Sigmoid colon (tissue), 7 donors: Measurements from ENCODE around the gene FCHO1. TPM values are rescaled to one million over a fixed set of nuclear protein-coding genes. Genes with fewer than 3 reads are reported as not detected.

ENCODE experiments used
- DNase-seq: peaks from one replicate; pipeline ENCODE4 v3.0.0-alpha.2; 2019
- H3K27ac ChIP-seq, 4 donors: fragments of 200-600 bp; sonication (generic); one replicate each; pipeline ENCODE4 v1.5.1; 2016 to 2019; ENCODE audit warnings: mild to moderate bottlenecking in 1 of 4
- H3K27me3 ChIP-seq, 3 donors: fragments of 200-600 bp; sonication (generic); one replicate each; pipeline ENCODE4 v1.5.1; 2019; ENCODE audit warnings: mild to moderate bottlenecking in 1 of 3
- H3K36me3 ChIP-seq, 4 donors: fragments of 200-600 bp; sonication (generic); one replicate each; pipeline ENCODE4 v1.5.1; 2016 to 2019
- H3K4me1 ChIP-seq, 4 donors: fragments of 200-600 bp; sonication (generic); one replicate each; pipeline ENCODE4 v1.5.1; 2017 to 2019
- H3K4me3 ChIP-seq, 4 donors: fragments of 200-600 bp; sonication (generic); one replicate each; pipeline ENCODE4 v1.5.1; 2017 to 2019; ENCODE audit warnings: mild to moderate bottlenecking in 2 of 4, moderate library complexity in 1 of 4
- H3K9me3 ChIP-seq, 4 donors: fragments of 200-600 bp in 3 of 4; sonication (generic) in 3 of 4; one replicate each; pipeline versions ENCODE4 v1.5.1 to v1.6.1; 2013 to 2019
- EP300 ChIP-seq, 4 donors: sonication (generic); formaldehyde crosslinking; IDR thresholded peaks; one replicate each; pipeline ENCODE4 v1.6.1; 2017; ENCODE audit warnings: antibody characterized with exemption in 4 of 4
- POLR2A ChIP-seq, 2 donors: fragments of 450-650 bp; IDR thresholded peaks; one replicate each; pipeline ENCODE4 v1.6.1; 2016; ENCODE audit warnings: antibody characterized with exemption in 2 of 2, mild to moderate bottlenecking in 2 of 2, moderate library complexity in 2 of 2
- POLR2AphosphoS5 ChIP-seq, 4 donors: sonication (generic); formaldehyde crosslinking; IDR thresholded peaks; one replicate each; pipeline ENCODE4 v1.6.1; 2017; ENCODE audit warnings: antibody characterized with exemption in 4 of 4
- WGBS, 2 donors: extraction: QIAGEN DNeasy Blood & Tissue Kit; methylation state at CpG; one replicate each; pipeline ENCODE4 v1.1.7; 2013; 5-methylcytosine and 5-hydroxymethylcytosine counted together
- intact Hi-C: fragments of 100-400 bp; cut with DNase I; formaldehyde crosslinking; loops from one replicate; pipeline ENCODE4 v1.15.1; 2023
- polyA plus RNA-seq, 3 donors: library from polyadenylated mRNA; stranded (reverse); fragments of 200-250 nt; gene quantifications; one replicate each; pipeline ENCODE4 v1.2.3, GENCODE V29; 2013
- total RNA-seq, 4 donors: library from RNA; depleted of rRNA; stranded (reverse); fragments of >200 nt; gene quantifications; one replicate each; pipeline ENCODE4 v1.1.0, GENCODE V29; 2016
- TF ChIP-seq, protein P1 (sequence below), 4 experiments: fragments of 450-650 bp in 3 of 4; fragments of 200-600 bp in 1 of 4; IDR thresholded peaks; one replicate each; pipeline ENCODE4 v1.5.1; 2016 to 2019; ENCODE audit warnings: antibody characterized with exemption in 4 of 4, mild to moderate bottlenecking in 3 of 4, moderate library complexity in 2 of 4
- donor health status: healthy with polysubstance abuse.
- donor health status: Bipolar disorder and iron deficiency.
- donor health status: healthy.

The FCHO1 gene
- total and polyA plus RNA-seq, 7 donors = 1.2 to 14.4 (median 3.6) TPM

- TF ChIP-seq, protein P1, sequence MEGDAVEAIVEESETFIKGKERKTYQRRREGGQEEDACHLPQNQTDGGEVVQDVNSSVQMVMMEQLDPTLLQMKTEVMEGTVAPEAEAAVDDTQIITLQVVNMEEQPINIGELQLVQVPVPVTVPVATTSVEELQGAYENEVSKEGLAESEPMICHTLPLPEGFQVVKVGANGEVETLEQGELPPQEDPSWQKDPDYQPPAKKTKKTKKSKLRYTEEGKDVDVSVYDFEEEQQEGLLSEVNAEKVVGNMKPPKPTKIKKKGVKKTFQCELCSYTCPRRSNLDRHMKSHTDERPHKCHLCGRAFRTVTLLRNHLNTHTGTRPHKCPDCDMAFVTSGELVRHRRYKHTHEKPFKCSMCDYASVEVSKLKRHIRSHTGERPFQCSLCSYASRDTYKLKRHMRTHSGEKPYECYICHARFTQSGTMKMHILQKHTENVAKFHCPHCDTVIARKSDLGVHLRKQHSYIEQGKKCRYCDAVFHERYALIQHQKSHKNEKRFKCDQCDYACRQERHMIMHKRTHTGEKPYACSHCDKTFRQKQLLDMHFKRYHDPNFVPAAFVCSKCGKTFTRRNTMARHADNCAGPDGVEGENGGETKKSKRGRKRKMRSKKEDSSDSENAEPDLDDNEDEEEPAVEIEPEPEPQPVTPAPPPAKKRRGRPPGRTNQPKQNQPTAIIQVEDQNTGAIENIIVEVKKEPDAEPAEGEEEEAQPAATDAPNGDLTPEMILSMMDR (IDR thresholded peaks at IDR 0.05) = no peak
- no peak for TF ChIP-seq POLR2A (IDR thresholded peaks at IDR 0.05)
- no peak for TF ChIP-seq POLR2AphosphoS5 (IDR thresholded peaks at IDR 0.05)
- TF ChIP-seq EP300 (IDR thresholded peaks at IDR 0.05) = no peak
- intact Hi-C loops = no loop called here
- Histone ChIP-seq H3K36me3 (no peaks in the 10 kb centered on the region), H3K9me3 (no peaks in the 10 kb centered on the region), H3K27ac (no peak overlapping the region), H3K27me3 (peaks cover 0 to 8% (median 6%) of the 10 kb centered on the region in 3 donors), H3K4me1 (no peaks in the 10 kb centered on the region), H3K4me3 (no peak overlapping the region)
- 94 to 96% methylated on average over 2 of the region's 2 CpGs for WGBS, 2 donors
- DNase-seq = no peak
These were observed 59.8 kb downstream of the FCHO1 start for GRCh38 chr19:17811103-17811502.

GRCh38 chr19:17811681-17812080 lies 60.4 kb downstream of the FCHO1 start:
- WGBS, 2 donors = 93% methylated on average over 20 of the region's 20 CpGs
- Histone ChIP-seq H3K9me3 (no peaks in the 10 kb centered on the region), H3K4me3 (no peak overlapping the region), H3K27me3 (peaks cover 0 to 13% (median 10%) of the 10 kb centered on the region in 3 donors), H3K36me3 (no peaks in the 10 kb centered on the region), H3K4me1 (no peaks in the 10 kb centered on the region), H3K27ac (no peak overlapping the region)
- TF ChIP-seq, protein P1 (IDR thresholded peaks at IDR 0.05) = no peak
- TF ChIP-seq POLR2A (IDR thresholded peaks at IDR 0.05) (no peak), POLR2AphosphoS5 (IDR thresholded peaks at IDR 0.05) (no peak), EP300 (IDR thresholded peaks at IDR 0.05) (no peak)
- intact Hi-C loops = no loop called here
- DNase-seq = no peak

DNA sequence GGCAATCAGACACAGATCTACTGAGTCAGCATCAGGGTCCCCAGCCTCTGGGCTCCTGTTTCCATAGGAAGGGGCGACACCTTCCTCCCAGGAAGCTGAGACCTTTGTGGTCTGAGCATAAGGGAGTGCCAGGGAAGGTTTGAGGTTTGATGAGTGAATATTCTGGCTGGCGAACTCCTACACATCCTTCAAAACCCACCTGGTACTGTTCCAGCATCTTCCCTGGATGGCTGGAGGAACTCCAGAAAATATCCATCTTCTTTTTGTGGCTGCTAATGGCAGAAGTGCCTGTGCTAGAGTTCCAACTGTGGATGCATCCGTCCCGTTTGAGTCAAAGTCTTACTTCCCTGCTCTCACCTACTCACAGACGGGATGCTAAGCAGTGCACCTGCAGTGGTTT lies 60.8 kb downstream of the FCHO1 start:
- no peaks in the 10 kb centered on the region for H3K9me3 ChIP-seq
- H3K36me3 ChIP-seq = no peaks in the 10 kb centered on the region
- no peak overlapping the region for H3K4me3 ChIP-seq
- no peaks in the 10 kb centered on the region for H3K4me1 ChIP-seq
- intact Hi-C loops = no loop called here
- WGBS, 2 donors = 84 to 88% methylated on average over 5 of the region's 5 CpGs
- no peak overlapping the region for H3K27ac ChIP-seq
- DNase-seq = no peak
- peaks cover 0 to 17% (median 10%) of the 10 kb centered on the region in 3 donors for H3K27me3 ChIP-seq
- TF ChIP-seq POLR2AphosphoS5 (IDR thresholded peaks at IDR 0.05) (no peak), EP300 (IDR thresholded peaks at IDR 0.05) (no peak), POLR2A (IDR thresholded peaks at IDR 0.05) (no peak)
- TF ChIP-seq, protein P1 (IDR thresholded peaks at IDR 0.05) = no peak

GRCh38 chr19:17817668-17818363 lies 66.5 kb downstream of the FCHO1 start:
- TF ChIP-seq POLR2AphosphoS5 (IDR thresholded peaks at IDR 0.05) (no peak), POLR2A (IDR thresholded peaks at IDR 0.05) (no peak), EP300 (IDR thresholded peaks at IDR 0.05) (no peak)
- Histone ChIP-seq H3K27ac (no peak overlapping the region), H3K4me1 (no peaks in the 10 kb centered on the region), H3K9me3 (no peaks in the 10 kb centered on the region), H3K4me3 (no peak overlapping the region), H3K27me3 (peaks cover 0 to 16% (median 4%) of the 10 kb centered on the region in 3 donors), H3K36me3 (no peaks in the 10 kb centered on the region)
- intact Hi-C loops = no loop called here
- no peak for DNase-seq
- 32 to 79% methylated on average over 13 of the region's 13 CpGs for WGBS, 2 donors

- TF ChIP-seq POLR2AphosphoS5 (IDR thresholded peaks at IDR 0.05) = no peak
- Histone ChIP-seq H3K36me3 (no peaks in the 10 kb centered on the region), H3K9me3 (no peaks in the 10 kb centered on the region), H3K27me3 (peaks cover 0 to 39% (median 4%) of the 10 kb centered on the region in 3 donors), H3K27ac (no peak within 1 kb of the TSS), H3K4me3 (no peak within 1 kb of the TSS), H3K4me1 (no peaks in the 10 kb centered on the region)
- no peak for DNase-seq
- intact Hi-C loops = no loop called here
- WGBS, 2 donors = 69 to 77% methylated on average over 34 of the region's 34 CpGs
These were observed 69.9 kb downstream of the FCHO1 start, which contains the start of gene INSL3 for GRCh38 chr19:17821190-17821589. Gene INSL3 (minus strand): TSS chr19:17821519. CDS start chr19:17821506, 13 bp downstream.
